IPS-18c (cell line): ENCODE results near the gene CCDC70.

ENCODE experiments used
- H3K4me3 ChIP-seq: 2 replicates; pipeline ENCODE4 v1.7.0; 2013; ENCODE audit warnings: low read depth, mild to moderate bottlenecking, low read length, moderate library complexity; ENCODE audit not compliant: insufficient read depth
- H3K9me3 ChIP-seq: one replicate; pipeline ENCODE4 v1.6.1; 2013; ENCODE audit warnings: mild to moderate bottlenecking, low read length, moderate library complexity; ENCODE audit not compliant: control insufficient read depth, insufficient read depth

The CCDC70 gene

DNA sequence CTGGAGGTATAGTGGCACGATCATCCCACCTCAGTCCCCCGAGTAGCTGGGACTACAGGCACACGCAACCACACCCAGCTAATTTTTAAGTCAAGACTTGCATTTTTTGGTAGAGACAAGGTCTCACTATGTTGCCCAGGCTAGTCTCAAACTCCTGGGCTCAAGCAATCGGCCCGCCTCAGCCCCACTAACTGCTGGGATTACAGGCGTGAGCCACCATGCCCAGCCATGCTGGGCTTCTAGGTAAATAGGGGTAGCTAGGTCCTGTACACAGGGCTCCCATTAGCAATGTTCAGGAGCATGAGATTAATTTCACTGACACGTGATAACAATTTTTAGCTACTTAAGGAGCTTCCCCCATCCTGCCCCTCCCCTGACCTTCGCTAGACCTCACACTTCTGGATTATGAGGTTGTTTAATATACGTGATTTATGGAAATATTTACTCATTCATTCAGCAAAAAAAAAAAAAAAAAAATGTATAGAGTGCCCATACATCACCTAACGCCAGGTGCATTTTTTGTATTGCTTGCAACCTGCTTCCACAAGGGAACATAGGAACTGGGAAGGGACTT, 36.0 kb upstream of the CCDC70 start:
- no peak overlapping the region for H3K4me3 ChIP-seq
- H3K9me3 ChIP-seq, result no peaks in the 10 kb centered on the region

DNA sequence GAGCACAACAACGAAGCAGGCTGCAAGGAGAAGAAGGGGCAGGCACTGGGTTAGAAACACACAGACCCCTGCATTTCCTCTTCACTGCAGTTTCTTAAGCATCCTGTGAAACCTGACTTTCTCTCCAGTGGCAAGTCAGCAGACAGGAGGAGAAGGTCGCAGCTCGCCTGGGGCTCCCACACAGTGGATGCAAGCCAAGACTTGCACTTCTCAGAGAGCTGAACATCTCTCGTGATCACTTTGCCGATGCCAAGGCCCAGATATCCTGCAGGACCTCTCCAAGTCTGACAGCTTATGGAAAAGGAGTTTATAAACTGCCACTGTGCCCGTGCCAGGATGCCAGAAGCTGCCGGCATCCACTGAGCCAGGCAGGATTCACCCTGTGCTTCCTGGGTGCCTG, 35.2 kb upstream of the CCDC70 start:
- Histone ChIP-seq H3K4me3 (no peak overlapping the region), H3K9me3 (no peaks in the 10 kb centered on the region)

DNA sequence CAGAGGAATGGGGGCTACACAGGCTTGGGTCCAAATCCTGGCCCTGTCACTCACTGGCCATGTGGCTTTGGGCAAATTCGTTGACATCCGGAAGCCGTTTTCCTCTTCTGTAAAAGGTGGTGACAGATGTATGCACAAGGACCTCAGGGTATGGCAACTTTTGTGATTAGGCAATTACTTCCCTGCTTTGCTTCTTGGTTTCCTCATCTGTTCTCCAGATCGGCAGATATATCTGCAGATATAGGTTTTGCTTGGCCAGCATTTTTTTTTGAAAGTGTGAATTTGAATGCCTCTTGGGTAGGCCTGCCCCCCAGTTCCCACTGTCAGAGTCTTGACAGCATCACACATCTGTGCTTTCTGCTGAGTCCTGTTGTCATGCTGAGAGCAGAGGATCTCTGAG, 34.5 kb upstream of the CCDC70 start:
- H3K4me3 ChIP-seq, result no peak overlapping the region
- H3K9me3 ChIP-seq, result no peaks in the 10 kb centered on the region

DNA sequence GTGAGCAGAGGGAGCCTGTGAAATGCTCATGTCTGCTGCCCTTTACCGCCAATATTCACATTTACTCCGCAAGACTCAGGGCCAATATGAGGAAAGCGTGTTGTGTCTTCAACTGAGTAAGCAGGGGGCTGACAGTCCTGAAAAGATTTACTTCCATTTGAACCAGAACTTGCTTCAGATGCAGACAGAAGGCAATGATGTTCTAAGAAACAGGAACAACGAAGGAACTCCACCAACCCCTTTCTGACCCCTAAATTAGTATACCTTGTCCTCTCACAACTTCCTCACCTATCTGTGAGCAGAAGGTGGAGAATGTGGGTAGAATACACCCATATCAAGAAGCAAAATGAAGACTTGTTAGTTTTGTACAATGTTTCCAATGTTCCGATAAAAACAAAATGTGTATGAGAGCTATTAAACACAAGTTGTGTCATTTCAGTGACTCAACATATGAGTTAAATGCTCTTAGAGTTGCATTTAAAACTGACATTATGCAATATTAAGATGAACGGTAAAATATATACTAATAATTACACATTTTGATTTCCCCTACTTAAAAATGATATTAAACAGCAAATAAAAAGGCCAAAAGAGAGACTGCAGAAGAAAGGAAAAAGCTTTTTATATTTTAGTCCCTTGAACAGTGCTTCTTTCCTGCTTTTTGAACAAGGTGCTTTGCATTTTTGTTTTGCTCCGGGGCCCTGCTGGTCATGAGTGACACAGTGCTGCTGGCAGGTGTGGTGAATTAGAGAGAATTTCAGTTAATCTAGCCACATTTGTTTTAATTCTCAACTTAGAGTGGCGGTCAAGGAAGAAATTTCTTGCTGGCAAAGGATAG, 32.8 kb upstream of the CCDC70 start:
- Histone ChIP-seq H3K9me3 (no peaks in the 10 kb centered on the region), H3K4me3 (no peak overlapping the region)

DNA sequence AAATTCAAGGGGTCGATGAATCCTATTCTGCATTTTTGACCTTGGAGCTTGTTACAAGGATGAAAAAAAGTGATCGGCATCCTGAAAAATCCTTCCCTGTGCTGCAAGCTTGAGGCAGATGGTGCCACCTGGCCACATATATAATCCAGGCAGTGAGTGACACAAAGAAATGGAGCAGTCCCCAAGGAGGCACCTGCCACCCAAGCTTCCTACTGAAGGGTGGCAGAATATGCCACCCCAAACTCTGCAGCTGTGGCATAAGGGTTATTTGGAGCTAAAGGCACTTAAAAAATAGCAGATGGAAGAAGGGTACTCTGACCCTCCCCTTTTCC, 32.2 kb upstream of the CCDC70 start:
- H3K4me3 ChIP-seq, result no peak overlapping the region
- H3K9me3 ChIP-seq, result no peaks in the 10 kb centered on the region

DNA sequence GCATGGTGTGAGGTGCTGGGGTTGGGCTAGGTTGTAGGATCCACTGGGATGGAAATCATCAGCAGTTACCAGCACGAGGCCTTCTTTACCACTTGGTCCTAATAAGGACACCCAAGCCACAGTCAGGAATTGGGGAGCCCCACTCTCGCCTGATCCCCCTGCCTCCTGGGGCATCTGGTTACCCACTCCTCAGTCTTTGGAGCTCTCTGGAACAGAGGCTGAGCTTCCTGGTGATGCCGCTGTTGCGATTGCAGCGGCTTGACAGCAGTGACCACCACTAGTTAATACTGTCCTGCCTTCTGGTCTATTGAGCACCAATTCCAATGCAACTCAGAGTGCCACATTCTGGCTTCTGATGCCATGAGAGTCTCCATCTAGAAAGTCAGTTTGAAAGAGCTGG, 30.2 kb upstream of the CCDC70 start:
- Histone ChIP-seq H3K9me3 (no peaks in the 10 kb centered on the region), H3K4me3 (no peak overlapping the region)

DNA sequence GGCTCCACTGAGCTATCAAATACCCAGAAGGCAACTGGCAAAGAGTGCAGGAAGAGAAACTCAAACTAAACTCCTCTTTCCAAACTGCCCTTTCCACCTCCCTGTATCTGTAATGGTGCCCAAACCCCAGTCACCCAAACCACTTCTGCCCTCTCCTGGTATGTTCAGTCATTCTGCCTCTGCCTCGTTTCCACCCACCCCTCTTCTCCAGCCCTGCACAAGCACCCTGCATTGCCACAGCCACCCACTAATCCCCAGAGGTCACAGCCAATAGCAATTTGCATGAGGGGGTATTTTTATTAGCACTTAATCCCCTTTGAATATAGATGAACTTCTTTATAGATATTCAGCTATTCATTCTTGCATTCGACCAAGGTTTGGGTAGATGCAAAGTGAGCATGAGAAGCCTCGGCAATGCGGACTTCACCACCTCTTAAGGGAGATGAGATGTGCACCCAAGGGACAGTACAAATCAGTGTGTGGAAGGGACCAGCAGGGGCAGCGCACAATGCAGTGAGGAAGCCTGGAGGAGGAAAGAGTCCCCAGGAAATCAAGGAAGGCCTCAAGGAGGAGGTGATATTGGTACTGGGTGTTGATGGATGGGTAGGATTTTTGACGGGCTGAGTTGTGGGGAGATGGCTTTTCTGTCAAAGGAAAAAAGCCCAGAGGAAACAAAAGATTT, 29.2 kb upstream of the CCDC70 start:
- H3K9me3 ChIP-seq, result no peaks in the 10 kb centered on the region
- H3K4me3 ChIP-seq, result no peak overlapping the region

DNA sequence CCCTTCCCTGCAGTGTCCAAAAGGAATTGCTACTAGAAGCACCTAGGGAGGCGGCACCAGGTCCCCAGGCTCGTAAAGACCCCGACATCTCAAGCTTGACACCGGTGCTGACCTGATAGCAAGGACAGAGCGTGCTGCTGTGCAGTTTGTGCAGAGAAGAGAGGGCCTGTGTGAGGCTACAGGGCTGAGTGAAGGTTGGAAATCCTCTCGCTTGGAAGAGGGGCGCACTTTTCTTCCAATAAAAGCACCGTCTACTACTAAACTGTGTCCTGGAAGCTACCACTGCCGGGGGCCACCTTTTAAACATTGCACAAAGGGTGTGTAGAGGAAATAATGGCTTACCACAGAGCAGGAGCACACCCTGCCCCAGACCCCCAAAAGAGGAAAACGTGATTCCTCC, 27.8 kb upstream of the CCDC70 start:
- no peaks in the 10 kb centered on the region for H3K9me3 ChIP-seq

DNA sequence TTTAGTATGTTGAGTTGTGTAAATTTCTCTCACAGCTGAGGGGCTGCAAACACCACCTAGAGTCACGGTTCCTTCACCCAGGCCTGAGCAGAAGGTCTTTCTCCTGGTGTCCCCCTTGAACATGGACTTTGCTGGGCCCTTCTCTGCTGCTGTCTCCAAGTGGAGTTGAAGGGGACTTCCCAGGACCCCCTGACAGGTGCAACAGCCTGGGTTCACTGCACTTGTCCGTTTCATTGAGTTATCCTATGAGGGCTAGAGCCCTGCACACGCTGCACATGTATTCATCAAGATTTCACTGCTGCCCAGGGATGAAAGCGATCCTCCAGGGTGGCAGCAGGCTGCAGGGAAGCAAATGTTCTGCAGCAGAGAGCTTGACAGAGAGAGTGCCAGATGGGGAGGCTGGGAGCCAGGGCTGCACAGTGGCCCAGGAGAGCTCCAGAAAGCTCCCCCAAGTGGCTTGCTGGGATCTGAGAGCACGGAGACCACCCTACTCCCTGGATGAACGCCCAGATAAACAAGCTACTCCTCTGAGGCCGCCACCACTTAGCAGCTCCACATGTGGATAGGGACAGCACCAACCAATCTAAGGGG, 27.1 kb upstream of the CCDC70 start:
- H3K4me3 ChIP-seq, result no peak overlapping the region
- no peaks in the 10 kb centered on the region for H3K9me3 ChIP-seq

More for the DNA sequence above, 27.8 kb upstream of the CCDC70 start:
- no peak overlapping the region for H3K4me3 ChIP-seq

DNA sequence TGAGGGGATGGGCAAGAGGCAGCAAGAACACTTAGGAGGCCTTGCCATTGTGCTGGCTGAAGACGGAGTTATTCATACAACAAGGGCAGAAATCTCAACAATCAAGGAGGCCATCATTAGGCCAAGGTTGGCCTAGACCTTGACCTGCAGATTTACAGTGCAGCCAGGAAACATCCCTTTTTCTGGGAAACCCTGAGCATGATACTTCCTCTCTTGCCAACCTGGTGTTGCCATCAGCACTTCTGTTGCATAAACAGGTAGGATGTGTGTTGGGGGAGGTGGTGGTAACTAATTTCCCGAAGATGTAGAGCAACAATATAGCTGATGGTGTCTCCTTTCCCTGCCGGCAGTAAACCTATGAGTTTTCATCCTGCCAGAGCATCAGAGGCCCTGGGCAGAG, 24.8 kb upstream of the CCDC70 start:
- no peak overlapping the region for H3K4me3 ChIP-seq
- no peaks in the 10 kb centered on the region for H3K9me3 ChIP-seq

DNA sequence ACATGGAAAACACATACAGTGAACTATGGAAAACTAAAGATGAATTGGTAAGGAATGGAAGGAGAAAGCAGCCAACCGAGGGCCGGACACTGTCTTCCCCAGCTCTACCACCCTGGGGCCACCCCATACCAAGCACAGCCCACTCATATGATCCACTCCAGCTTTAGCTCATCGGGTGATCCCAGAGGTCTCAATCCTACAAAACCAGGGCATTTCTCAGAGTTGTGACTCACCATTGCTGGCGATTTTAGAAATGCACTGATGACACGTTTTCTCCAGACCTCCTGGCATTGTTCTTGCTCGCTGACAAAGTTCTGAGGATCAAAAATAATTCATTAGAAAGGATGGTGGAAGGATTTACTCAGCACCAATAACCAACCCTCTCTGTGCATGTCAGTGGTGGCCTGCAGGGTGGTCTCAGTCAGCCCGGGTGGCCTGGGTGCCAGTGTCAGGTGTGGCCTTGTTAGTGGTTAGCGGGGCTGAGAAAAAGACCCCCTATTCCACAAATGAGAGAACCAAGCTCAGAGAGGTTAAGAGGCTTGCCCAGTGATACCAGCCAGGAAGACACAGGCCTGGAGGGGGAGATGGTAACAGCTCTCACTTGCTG, 23.4 kb upstream of the CCDC70 start:
- no peaks in the 10 kb centered on the region for H3K9me3 ChIP-seq
- no peak overlapping the region for H3K4me3 ChIP-seq

DNA sequence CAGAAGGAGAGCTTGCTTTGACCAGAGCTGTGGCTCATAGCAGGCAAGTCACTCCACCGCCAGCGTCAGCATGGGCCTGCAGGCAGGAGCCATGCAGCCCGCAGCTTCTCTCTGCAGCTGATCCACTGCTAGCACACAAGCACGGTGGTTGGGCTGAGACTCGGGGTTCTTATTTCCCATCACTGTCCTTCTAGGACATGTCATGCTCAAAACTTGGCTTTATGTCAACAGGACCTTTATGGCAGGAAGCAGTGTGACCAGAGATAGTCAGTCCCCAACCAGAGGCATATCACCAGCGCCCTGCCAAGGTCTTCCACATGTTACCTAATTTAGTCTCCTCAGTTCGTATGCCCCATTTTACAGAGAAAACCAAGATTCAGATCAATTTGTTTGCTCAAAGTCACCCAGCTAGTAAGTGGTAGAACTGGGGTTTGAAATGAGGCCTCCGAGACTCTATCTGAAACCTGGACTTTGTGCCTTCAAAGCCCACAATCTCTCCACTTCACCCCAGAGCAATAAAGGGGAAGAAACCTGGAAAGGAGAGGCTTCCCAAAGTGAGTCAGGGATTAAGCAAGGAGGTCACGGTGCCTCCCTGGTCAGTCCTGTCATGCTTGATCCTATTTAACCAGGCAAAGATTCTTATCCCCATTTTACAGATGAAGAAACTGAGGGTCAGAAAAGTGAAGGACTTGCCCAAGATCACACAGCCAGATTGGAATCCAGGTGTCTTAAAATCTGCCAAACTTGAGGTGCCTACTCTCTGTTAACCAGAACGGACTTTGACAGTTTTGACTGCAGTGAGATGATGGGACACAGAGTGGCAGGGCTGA, 21.8 kb upstream of the CCDC70 start:
- H3K4me3 ChIP-seq, result no peak overlapping the region
- H3K9me3 ChIP-seq, result no peaks in the 10 kb centered on the region

DNA sequence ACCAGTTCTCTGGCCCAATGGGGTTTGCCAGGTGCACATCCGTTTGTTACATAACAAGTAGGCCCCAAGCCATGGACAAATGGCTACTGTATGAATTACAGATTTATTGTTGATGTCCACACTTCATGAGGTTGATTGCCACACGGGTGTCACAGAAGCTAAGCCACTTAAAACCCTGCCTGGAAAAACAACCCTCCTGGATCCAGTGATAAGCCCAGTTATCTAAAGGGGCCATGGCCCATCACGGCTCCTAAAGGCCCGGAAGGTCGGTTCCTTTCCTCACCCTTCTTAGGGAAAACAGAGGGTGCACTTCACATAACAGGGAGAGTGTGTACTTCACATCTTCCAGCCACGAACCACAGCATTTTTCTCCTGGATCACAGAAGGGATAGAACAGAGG, 20.9 kb upstream of the CCDC70 start:
- H3K4me3 ChIP-seq, result no peak overlapping the region
- H3K9me3 ChIP-seq, result no peaks in the 10 kb centered on the region

DNA sequence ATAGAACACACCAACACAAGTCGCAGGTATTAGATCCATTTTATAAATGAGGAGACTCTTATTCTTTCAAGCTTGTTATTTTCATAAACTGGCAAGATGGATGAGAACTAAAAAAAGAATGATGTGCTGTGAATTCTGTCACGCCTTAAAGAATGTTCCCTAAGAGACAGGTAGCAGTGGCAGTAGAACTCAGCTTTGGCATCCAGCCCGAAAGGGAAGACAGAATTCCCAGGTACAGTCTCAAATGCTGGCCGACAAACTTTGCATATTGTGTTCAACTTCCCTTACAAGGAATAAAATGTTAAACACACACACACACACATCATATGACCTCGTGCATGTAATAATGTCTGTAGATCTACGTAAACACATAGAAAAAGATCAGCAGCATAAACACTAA, 20.0 kb upstream of the CCDC70 start:
- H3K4me3 ChIP-seq, result no peak overlapping the region
- H3K9me3 ChIP-seq, result no peaks in the 10 kb centered on the region

DNA sequence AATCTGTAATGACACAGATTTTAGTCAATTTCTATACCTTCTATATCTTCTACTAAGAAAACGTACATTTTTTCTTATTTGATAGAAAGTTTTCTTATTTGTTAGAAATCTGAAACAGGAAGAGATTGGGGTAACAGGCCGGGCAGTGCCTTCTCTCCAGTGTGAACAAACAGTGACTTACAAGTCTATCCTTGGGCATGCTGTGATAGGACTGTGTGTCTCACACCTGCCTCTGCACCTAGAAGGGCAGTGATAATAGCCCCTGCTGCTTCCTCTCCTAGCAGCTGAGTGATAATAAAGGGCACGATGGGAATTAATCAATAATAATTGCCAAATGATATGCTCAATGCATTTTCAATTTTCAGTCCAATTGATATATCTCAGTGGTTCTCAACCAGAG, 18.2 kb upstream of the CCDC70 start:
- Histone ChIP-seq H3K9me3 (no peaks in the 10 kb centered on the region), H3K4me3 (no peak overlapping the region)

DNA sequence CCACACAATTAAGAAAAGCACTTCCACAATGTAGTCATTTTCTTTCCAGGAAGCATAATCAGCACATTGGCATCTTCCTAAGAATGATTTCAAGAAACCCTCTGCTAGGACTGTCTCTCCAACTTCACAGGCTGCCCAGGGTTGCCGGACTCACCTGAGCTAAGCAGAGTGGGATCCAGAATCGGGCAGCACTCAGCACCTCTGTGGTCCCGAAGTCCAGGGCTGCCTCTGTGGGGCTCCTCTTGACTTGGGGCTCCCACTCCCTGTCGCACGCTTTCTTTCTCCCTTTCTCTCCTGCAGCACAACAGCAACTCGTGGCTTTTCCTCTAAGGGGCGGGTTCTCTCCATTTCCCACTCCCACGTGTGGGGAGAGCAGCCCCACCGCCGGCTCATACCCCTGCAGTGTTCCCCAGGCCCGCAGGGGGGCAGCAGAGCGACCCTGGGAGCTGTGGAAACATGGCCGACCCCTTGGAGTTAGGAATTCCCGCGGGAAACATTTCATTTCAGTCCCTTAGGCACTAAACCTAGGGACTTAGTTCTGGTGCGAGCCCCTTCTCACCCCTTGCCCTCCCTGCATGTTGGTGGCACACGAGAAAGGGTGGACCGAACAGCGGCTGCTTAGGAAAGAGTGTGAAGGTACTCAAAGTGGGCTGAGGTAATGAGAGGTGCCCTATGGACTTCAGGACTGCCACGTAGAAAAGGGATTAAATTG, 16.8 kb upstream of the CCDC70 start, which contains the start of gene TMEM272:
Gene TMEM272 (minus strand): TSS at position 316 of the 712 bp plus-strand sequence. CDS start 6,647 bp downstream, outside the sequence.
- Histone ChIP-seq H3K4me3 (no peak within 1 kb of the TSS; the same call in 1 of the 2 replicates), H3K9me3 (no peaks in the 10 kb centered on the region)
